Gastroesophageal sphincter (tissue), 2 donors: ENCODE measurements around the gene LIF.

Experiments
- POLR2A ChIP-seq, 2 donors: fragments of 450-650 bp; IDR thresholded peaks; one replicate each; pipeline ENCODE4 v1.6.1; 2017; ENCODE audit warnings: antibody characterized with exemption in 2 of 2, mild to moderate bottlenecking in 2 of 2, moderate library complexity in 1 of 2
- POLR2AphosphoS5 ChIP-seq: sonication (generic); formaldehyde crosslinking; IDR thresholded peaks from one replicate; pipeline ENCODE4 v1.6.1; 2017; ENCODE audit warnings: antibody characterized with exemption

GRCh38 chr22:30243661-30244060, 2.9 kb downstream of the LIF start:
- TF ChIP-seq POLR2A (IDR thresholded peaks at IDR 0.05) (no peak), POLR2AphosphoS5 (no peak)
